ENCODE results near the gene DYNLT2.

The DYNLT2 gene

DNA sequence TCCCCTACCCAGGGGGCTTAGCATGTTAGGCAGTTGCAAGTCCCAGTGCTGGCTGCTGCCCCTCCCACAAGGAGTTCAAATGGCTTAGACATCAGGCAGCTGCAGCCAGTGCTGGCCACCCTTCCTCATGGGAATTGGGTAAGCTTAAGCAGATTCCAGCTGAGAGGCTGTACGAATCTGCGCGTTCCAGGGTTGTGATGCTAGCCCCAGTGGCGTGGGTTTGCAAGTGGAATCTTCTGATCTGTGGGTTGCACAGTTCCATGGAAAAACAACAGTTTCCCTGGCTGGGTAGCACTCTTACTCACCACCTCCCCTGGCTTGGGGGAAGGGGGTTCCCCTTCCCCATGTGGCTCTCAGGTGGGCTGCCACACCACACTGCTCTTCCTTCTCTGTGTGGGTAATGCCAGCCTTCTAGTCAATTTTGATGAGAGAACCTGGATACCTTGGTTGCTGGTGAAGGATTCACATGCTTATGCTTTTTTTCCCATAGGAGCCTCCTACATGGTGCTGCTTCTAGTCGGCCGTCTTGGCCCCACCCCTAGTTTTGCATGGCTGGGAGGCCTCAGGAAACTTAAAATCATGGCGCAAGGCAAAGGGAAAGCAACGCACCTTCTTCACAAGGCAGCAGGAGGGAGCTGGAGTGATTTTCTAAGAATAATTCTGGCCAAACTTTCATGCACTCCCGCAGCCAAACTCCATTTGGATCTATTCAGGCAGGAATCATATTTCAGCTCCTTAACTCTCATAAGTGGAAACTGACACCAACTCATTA, 13.0 kb downstream of the DYNLT2 start:
- no peak overlapping the region for H2AFZ ChIP-seq (ENCODE audit: low read depth, low read length)
- no peak overlapping the region for H3K4me2 ChIP-seq (ENCODE audit: low read length)
- no peak overlapping the region for H3K9ac ChIP-seq (ENCODE audit: low read length)
- no peak overlapping the region for H3K27ac ChIP-seq (ENCODE audit: low read length)
- H3K27me3 ChIP-seq (ENCODE audit: low read depth, low read length), result no peaks in the 10 kb centered on the region
- no peaks in the 10 kb centered on the region for H3K79me2 ChIP-seq (ENCODE audit: low read length)
- no peaks in the 10 kb centered on the region for H4K20me1 ChIP-seq (ENCODE audit: insufficient read depth, low read length)
- no peaks in the 10 kb centered on the region for H3K36me3 ChIP-seq (replicated peaks; ENCODE audit: low read depth, low read length)
- TF ChIP-seq, protein P1, sequence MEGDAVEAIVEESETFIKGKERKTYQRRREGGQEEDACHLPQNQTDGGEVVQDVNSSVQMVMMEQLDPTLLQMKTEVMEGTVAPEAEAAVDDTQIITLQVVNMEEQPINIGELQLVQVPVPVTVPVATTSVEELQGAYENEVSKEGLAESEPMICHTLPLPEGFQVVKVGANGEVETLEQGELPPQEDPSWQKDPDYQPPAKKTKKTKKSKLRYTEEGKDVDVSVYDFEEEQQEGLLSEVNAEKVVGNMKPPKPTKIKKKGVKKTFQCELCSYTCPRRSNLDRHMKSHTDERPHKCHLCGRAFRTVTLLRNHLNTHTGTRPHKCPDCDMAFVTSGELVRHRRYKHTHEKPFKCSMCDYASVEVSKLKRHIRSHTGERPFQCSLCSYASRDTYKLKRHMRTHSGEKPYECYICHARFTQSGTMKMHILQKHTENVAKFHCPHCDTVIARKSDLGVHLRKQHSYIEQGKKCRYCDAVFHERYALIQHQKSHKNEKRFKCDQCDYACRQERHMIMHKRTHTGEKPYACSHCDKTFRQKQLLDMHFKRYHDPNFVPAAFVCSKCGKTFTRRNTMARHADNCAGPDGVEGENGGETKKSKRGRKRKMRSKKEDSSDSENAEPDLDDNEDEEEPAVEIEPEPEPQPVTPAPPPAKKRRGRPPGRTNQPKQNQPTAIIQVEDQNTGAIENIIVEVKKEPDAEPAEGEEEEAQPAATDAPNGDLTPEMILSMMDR (IDR thresholded peaks at IDR 0.05; ENCODE audit: low read depth, low read length), result no peak
- no peak for TF ChIP-seq EZH2phosphoT487 (IDR thresholded peaks at IDR 0.05; ENCODE audit: low read depth)
- no peaks in the 10 kb centered on the region for H3K4me1 ChIP-seq (ENCODE audit: low read length)
- no peaks in the 10 kb centered on the region for H3K9me3 ChIP-seq (ENCODE audit: insufficient read depth, low read length)
- H3K4me3 ChIP-seq (ENCODE audit: low read length), result no peak overlapping the region

DNA sequence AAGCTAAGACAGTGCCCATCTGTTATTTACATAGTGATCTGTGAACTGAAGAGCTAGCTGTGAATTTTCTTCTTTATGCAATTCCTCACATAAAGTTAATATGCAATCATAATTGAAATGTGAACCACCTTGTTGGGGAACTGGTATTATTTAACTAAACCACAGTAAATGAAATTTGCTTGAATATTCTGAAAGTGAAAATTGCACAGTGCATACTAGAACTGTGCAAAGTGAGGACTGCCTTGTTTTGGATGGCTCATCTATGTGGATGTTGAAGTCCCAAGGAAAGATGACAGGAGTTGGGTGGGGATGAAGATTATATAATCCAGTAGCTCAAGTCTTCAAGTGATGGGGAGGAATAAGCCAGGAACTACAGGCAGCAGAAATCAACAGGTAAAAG, 21.4 kb downstream of the DYNLT2 start:
- Histone ChIP-seq H3K4me1 (ENCODE audit: low read length) (peaks cover 6% of the 10 kb centered on the region; the same call in 1 of the 2 replicates), H2AFZ (ENCODE audit: low read depth, low read length) (no peak overlapping the region), H3K4me3 (ENCODE audit: low read length) (no peak overlapping the region), H3K27me3 (ENCODE audit: low read depth, low read length) (no peaks in the 10 kb centered on the region), H3K36me3 (replicated peaks; ENCODE audit: low read depth, low read length) (no peaks in the 10 kb centered on the region), H3K9me3 (ENCODE audit: insufficient read depth, low read length) (no peaks in the 10 kb centered on the region), H4K20me1 (ENCODE audit: insufficient read depth, low read length) (no peaks in the 10 kb centered on the region), H3K27ac (ENCODE audit: low read length) (no peak overlapping the region), H3K79me2 (ENCODE audit: low read length) (no peaks in the 10 kb centered on the region), H3K4me2 (ENCODE audit: low read length) (no peak overlapping the region), H3K9ac (ENCODE audit: low read length) (no peak overlapping the region)
- TF ChIP-seq, protein P1 (IDR thresholded peaks at IDR 0.05; ENCODE audit: low read depth, low read length), result no peak
- no peak for TF ChIP-seq EZH2phosphoT487 (IDR thresholded peaks at IDR 0.05; ENCODE audit: low read depth)

DNA sequence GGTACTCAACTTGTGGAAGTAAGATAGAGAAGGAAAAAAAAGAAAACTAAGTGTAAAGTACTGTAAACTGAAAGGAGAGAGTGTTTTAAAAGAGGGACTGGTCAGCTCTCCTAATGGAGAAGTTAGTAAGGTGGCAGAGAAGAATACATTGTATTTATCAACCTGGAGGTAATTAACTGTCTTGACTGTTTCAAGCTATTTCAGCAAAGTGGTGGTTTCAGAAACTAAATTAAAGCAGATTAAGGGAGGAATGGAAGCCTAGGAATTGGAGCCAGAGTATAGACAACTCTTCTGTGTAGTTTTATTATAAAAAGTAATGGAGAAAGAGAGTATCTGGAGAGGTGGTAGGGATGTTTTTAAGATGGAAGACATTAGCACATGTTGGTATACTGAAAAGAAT, 24.4 kb downstream of the DYNLT2 start:
- H3K27ac ChIP-seq (ENCODE audit: low read length), result no peak overlapping the region
- H3K4me3 ChIP-seq (ENCODE audit: low read length), result no peak overlapping the region

DNA sequence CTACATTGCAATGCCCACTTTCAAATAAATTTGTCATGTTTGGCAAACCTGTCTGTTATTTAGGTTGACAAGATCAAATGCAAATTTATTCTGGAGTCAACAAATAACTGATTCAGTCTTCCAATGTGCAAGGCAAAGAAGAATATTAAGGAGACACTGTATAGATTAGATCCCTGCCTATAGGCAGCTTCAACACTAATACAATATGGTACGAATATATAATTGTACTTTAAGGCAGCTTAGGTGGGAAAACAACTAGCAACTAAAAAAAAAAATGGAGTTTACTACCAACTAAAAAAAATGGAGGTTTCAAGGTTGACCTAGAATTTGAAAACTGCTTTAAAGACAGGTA, 25.3 kb downstream of the DYNLT2 start:
- Histone ChIP-seq H2AFZ (ENCODE audit: low read depth, low read length) (no peak overlapping the region), H3K27ac (ENCODE audit: low read length) (no peak overlapping the region), H4K20me1 (ENCODE audit: insufficient read depth, low read length) (peaks cover 16% of the 10 kb centered on the region), H3K79me2 (ENCODE audit: low read length) (peaks cover 26% of the 10 kb centered on the region), H3K4me2 (ENCODE audit: low read length) (no peak overlapping the region), H3K9ac (ENCODE audit: low read length) (no peak overlapping the region), H3K4me1 (ENCODE audit: low read length) (peaks cover 14% of the 10 kb centered on the region; the same call in 1 of the 2 replicates), H3K9me3 (ENCODE audit: insufficient read depth, low read length) (no peaks in the 10 kb centered on the region), H3K4me3 (ENCODE audit: low read length) (no peak overlapping the region), H3K27me3 (ENCODE audit: low read depth, low read length) (no peaks in the 10 kb centered on the region), H3K36me3 (replicated peaks; ENCODE audit: low read depth, low read length) (no peaks in the 10 kb centered on the region)
- TF ChIP-seq, protein P1 (IDR thresholded peaks at IDR 0.05; ENCODE audit: low read depth, low read length), result no peak
- TF ChIP-seq EZH2phosphoT487 (IDR thresholded peaks at IDR 0.05; ENCODE audit: low read depth), result no peak

More for the DNA sequence above, 24.4 kb downstream of the DYNLT2 start:
- H2AFZ ChIP-seq (ENCODE audit: low read depth, low read length), result no peak overlapping the region
- H4K20me1 ChIP-seq (ENCODE audit: insufficient read depth, low read length), result peaks cover 13% of the 10 kb centered on the region
- H3K79me2 ChIP-seq (ENCODE audit: low read length), result peaks cover 17% of the 10 kb centered on the region
- peaks cover 11% of the 10 kb centered on the region; the same call in 1 of the 2 replicates for H3K4me1 ChIP-seq (ENCODE audit: low read length)
- H3K4me2 ChIP-seq (ENCODE audit: low read length), result no peak overlapping the region
- H3K27me3 ChIP-seq (ENCODE audit: low read depth, low read length), result no peaks in the 10 kb centered on the region
- no peaks in the 10 kb centered on the region for H3K36me3 ChIP-seq (replicated peaks; ENCODE audit: low read depth, low read length)
- no peak for TF ChIP-seq EZH2phosphoT487 (IDR thresholded peaks at IDR 0.05; ENCODE audit: low read depth)
- TF ChIP-seq, protein P1 (IDR thresholded peaks at IDR 0.05; ENCODE audit: low read depth, low read length), result no peak
- no peak overlapping the region for H3K9ac ChIP-seq (ENCODE audit: low read length)
- no peaks in the 10 kb centered on the region for H3K9me3 ChIP-seq (ENCODE audit: insufficient read depth, low read length)

Measured in OCI-LY3 (cell line).